ENCODE data around the gene SLFN5. TPM values are rescaled to one million over a fixed set of nuclear protein-coding genes. Genes with fewer than 3 reads are reported as not detected.

The SLFN5 gene
- total RNA-seq, 1 experiment from 2014 or later = 133 TPM

DNA sequence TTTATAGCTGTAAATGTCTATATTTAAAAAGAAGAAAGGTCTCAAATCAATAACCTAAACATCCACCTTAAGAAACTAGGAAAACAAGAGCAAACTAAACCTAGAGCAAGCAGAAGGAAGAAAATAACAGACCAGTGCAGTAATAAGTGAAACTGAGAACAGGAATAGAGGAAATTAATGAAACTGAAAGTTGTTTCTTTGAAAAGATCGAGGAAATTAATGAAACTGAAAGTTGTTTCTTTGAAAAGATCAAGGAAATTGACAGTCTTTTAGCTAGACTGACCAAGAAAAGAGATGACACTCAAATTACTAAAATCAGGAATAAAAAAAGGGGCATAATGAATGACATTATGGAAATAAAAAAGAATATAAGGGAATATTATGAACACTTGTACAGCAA is 46.4 kb downstream of the SLFN5 start:
- no TSS peak for BruUV-seq (replicated peaks)
- POLR2A ChIA-PET = no interaction called here
- peaks cover 65% of the 10 kb centered on the region for H3K27me3 Mint-ChIP-seq (ENCODE audit: insufficient read depth, unreplicated experiment)
- H3K4me3 Mint-ChIP-seq (ENCODE audit: unreplicated experiment) = no peak overlapping the region
- no peak for DNase-seq (ENCODE audit: unreplicated experiment)
- no peaks in the 10 kb centered on the region for H3K4me1 Mint-ChIP-seq (ENCODE audit: insufficient read depth, unreplicated experiment)
- intact Hi-C loops (cut with micrococcal nuclease) = no loop called here
- H3K9me3 Mint-ChIP-seq (ENCODE audit: unreplicated experiment) = peaks cover 7% of the 10 kb centered on the region
- no peaks in the 10 kb centered on the region for H3K36me3 Mint-ChIP-seq (ENCODE audit: insufficient read depth, unreplicated experiment)
- TF ChIP-seq, protein P1, sequence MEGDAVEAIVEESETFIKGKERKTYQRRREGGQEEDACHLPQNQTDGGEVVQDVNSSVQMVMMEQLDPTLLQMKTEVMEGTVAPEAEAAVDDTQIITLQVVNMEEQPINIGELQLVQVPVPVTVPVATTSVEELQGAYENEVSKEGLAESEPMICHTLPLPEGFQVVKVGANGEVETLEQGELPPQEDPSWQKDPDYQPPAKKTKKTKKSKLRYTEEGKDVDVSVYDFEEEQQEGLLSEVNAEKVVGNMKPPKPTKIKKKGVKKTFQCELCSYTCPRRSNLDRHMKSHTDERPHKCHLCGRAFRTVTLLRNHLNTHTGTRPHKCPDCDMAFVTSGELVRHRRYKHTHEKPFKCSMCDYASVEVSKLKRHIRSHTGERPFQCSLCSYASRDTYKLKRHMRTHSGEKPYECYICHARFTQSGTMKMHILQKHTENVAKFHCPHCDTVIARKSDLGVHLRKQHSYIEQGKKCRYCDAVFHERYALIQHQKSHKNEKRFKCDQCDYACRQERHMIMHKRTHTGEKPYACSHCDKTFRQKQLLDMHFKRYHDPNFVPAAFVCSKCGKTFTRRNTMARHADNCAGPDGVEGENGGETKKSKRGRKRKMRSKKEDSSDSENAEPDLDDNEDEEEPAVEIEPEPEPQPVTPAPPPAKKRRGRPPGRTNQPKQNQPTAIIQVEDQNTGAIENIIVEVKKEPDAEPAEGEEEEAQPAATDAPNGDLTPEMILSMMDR (IDR thresholded peaks at IDR 0.05; ENCODE audit: unreplicated experiment) = no peak
- CTCF ChIA-PET = interaction anchor here (0.6 kb wide), 1 partner anchor 54 kb away, joined by 4 read pairs; no protein-coding TSS in a partner anchor
- no peak overlapping the region for H3K27ac Mint-ChIP-seq (ENCODE audit: low read depth, unreplicated experiment)

DNA sequence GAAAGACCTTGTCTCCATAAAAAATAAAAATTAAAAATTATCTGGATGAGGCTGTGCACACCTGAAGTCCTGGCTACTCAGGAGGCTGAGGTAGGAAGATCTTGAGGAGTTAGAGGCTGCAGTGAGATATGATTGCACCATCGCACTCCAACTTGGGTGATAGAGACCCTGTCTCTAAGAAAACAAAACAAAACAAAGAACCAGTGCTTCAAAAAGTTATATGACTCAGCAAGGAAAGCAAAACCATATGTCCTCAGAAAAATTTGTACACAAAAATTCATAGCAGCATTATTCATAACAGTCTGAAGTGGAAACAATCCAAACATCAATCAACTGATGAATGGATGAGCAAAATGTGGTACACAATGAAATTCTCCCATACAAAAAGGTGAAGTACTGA is 48.9 kb downstream of the SLFN5 start:
- no TSS peak for BruUV-seq (replicated peaks)
- POLR2A ChIA-PET = no interaction called here
- H3K36me3 Mint-ChIP-seq (ENCODE audit: insufficient read depth, unreplicated experiment) = no peaks in the 10 kb centered on the region
- no peak overlapping the region for H3K27ac Mint-ChIP-seq (ENCODE audit: low read depth, unreplicated experiment)
- H3K9me3 Mint-ChIP-seq (ENCODE audit: unreplicated experiment) = peaks cover 10% of the 10 kb centered on the region
- no peaks in the 10 kb centered on the region for H3K4me1 Mint-ChIP-seq (ENCODE audit: insufficient read depth, unreplicated experiment)
- TF ChIP-seq, protein P1 (IDR thresholded peaks at IDR 0.05; ENCODE audit: unreplicated experiment) = no peak
- H3K4me3 Mint-ChIP-seq (ENCODE audit: unreplicated experiment) = no peak overlapping the region
- DNase-seq (ENCODE audit: unreplicated experiment) = peak; percentile 40
- intact Hi-C loops (cut with micrococcal nuclease) = no loop called here
- peaks cover 90% of the 10 kb centered on the region for H3K27me3 Mint-ChIP-seq (ENCODE audit: insufficient read depth, unreplicated experiment)
- CTCF ChIA-PET = interaction anchor here (0.7 kb wide), 1 partner anchor 8 kb away, joined by 5 read pairs; no protein-coding TSS in a partner anchor

DNA sequence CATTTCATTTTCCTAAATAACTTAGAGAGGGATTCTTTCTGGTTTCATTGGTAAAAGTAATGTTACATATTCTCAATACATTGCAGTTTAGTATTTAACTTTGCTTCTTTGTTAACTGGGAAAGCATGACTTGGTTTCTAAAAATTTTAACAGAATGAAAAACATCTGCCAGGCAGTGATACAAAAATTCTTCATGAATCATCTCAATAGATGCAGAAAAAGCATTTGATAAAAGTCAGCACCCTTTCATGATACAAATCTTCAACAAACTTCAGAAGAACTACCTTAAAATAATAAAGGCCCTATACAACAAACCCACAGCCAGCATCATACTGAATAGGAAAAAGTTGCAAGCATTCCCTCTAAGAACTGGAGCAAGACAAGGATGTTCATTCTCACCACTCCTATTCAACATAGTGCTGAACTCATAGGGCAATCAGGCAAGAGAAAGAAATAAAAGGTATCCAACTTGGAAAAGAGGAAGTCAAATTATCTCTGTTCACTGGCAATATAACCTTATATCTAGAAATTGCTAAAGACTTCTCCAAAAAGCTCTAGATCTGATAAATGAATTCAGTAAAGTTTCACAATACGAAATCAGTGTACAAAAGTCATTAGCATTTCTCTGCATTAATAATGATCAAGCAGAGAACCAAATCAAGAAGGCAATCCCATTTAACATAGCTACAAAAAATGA is 50.4 kb downstream of the SLFN5 start:
- Mint-ChIP-seq H3K4me3 (ENCODE audit: unreplicated experiment) (no peak overlapping the region), H3K27me3 (ENCODE audit: insufficient read depth, unreplicated experiment) (peaks cover 99% of the 10 kb centered on the region), H3K9me3 (ENCODE audit: unreplicated experiment) (peaks cover 16% of the 10 kb centered on the region), H3K4me1 (ENCODE audit: insufficient read depth, unreplicated experiment) (no peaks in the 10 kb centered on the region), H3K27ac (ENCODE audit: low read depth, unreplicated experiment) (no peak overlapping the region), H3K36me3 (ENCODE audit: insufficient read depth, unreplicated experiment) (no peaks in the 10 kb centered on the region)
- ChIA-PET CTCF (no interaction called here), POLR2A (no interaction called here)
- no peak for DNase-seq (ENCODE audit: unreplicated experiment)
- no TSS peak for BruUV-seq (replicated peaks)
- TF ChIP-seq, protein P1 (IDR thresholded peaks at IDR 0.05; ENCODE audit: unreplicated experiment) = no peak
- intact Hi-C loops (cut with micrococcal nuclease) = no loop called here

DNA sequence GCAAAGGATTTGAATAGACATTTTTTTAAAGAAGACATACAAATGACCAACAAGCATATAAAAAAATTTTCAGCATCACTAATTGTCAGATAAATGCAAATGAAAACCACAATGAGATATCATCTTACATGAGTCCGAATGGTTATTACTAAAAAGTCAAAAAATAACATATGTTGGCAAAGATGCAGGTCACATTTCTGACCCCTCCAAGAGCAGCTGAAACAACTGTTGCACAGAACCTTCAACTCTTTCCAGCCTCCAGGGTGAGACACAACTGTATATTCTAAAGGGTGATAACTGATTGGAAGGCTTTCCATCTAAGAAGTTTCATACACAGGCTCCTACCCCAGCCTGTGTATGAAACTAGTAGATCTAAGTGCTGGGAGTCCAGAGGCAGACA is 51.9 kb downstream of the SLFN5 start:
- Mint-ChIP-seq H3K27me3 (ENCODE audit: insufficient read depth, unreplicated experiment) (peaks cover 99% of the 10 kb centered on the region), H3K36me3 (ENCODE audit: insufficient read depth, unreplicated experiment) (no peaks in the 10 kb centered on the region), H3K9me3 (ENCODE audit: unreplicated experiment) (peaks cover 18% of the 10 kb centered on the region), H3K27ac (ENCODE audit: low read depth, unreplicated experiment) (no peak overlapping the region), H3K4me3 (ENCODE audit: unreplicated experiment) (no peak overlapping the region), H3K4me1 (ENCODE audit: insufficient read depth, unreplicated experiment) (no peaks in the 10 kb centered on the region)
- DNase-seq (ENCODE audit: unreplicated experiment) = no peak
- POLR2A ChIA-PET = no interaction called here
- intact Hi-C loops (cut with micrococcal nuclease) = no loop called here
- no TSS peak for BruUV-seq (replicated peaks)
- TF ChIP-seq, protein P1 (IDR thresholded peaks at IDR 0.05; ENCODE audit: unreplicated experiment) = no peak
- CTCF ChIA-PET = no interaction called here

All from MCF 10A (cell line).